ENCODE data around the gene PCNT. TPM values are rescaled to one million over a fixed set of nuclear protein-coding genes. Genes with fewer than 3 reads are reported as not detected.

PCNT gene
- total and polyA plus RNA-seq, 9 of the 15 experiments (the other 6 are each of a cell fraction or from before 2014, with no cell fraction given) = 9.1 to 53.5 (median 31.3) TPM

DNA sequence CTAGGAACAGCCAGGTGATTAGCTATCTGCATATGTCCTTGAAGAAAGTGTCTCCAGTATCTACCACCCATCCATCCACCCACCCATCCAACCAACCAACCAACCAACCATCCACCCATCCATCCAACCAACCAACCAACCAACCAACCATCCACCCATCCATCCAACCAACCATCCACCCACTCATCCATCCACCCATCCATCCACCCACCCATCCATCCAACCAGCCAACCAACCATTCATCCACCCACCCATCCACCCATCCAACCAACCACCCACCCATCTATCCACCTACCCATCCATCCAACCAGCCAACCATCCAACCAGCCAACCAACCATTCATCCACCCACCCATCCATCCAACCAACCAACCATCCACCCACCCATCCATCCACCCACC lies 12.4 kb upstream of the PCNT start:
- no peaks in the 10 kb centered on the region for H3K79me2 ChIP-seq (ENCODE audit: control insufficient read depth, insufficient read depth, low read length)
- H4K20me1 ChIP-seq (replicated peaks; ENCODE audit: control insufficient read depth, insufficient read depth, low read length) = 0 out of 2 replicates have a peak, but pooled peaks cover 2% of the 10 kb centered on the region
- H3K9me1 ChIP-seq (ENCODE audit: control insufficient read depth, insufficient read depth, low read length) = no peaks in the 10 kb centered on the region
- CTCF ChIA-PET (ENCODE audit: low intra/inter-chr PET ratio) = no interaction called here
- no peak overlapping the region for H3K4me2 ChIP-seq (ENCODE audit: insufficient read depth, low read length)
- H3K4me3 ChIP-seq = no peak overlapping the region
- no peak for ATAC-seq
- no peaks in the 10 kb centered on the region for H3K27me3 ChIP-seq (ENCODE audit: control insufficient read depth in 2 of 2, insufficient read depth in 2 of 2, low read length in 2 of 2)
- in situ Hi-C loops (cut with MboI) (no loop called here), intact Hi-C loops (cut with micrococcal nuclease) (no loop called here)
- H2AFZ ChIP-seq (ENCODE audit: low read depth, low read length) = no peak overlapping the region
- H3K27ac ChIP-seq (ENCODE audit: extremely low read depth, low read depth, low read length) = no peak overlapping the region
- H3K36me3 ChIP-seq (ENCODE audit: control insufficient read depth, insufficient read depth, low read length) = peaks cover 68% of the 10 kb centered on the region; the same call in 2 of the 3 replicates
- no peaks in the 10 kb centered on the region for H3K9me3 ChIP-seq (replicated peaks; ENCODE audit: control insufficient read depth, insufficient read depth, low read depth, low read length)
- peaks cover 0 to 8% of the 10 kb centered on the region in 2 experiments; a peak in 2 of 5 replicates for H3K4me1 ChIP-seq (replicated peaks in 1 of 2; ENCODE audit: control insufficient read depth in 2 of 2, insufficient read depth in 2 of 2, low read length in 2 of 2)
- FAIRE-seq = no peak
- no peak overlapping the region for H3K9ac ChIP-seq (ENCODE audit: insufficient read depth in 1 of 2, low read depth in 2 of 2, low read length in 2 of 2)
- no TSS peak for BruUV-seq (replicated peaks)
- POLR2A ChIA-PET = interaction anchor here (1.6 kb wide), 1 partner anchor 19 kb away, joined by 5 read pairs; no protein-coding TSS in a partner anchor
- no peak for DNase-seq (ENCODE audit: extremely low read depth in 1 of 4, low spot score in 3 of 4)
- TF ChIP-seq CBX3 (IDR thresholded peaks at IDR 0.05; ENCODE audit: borderline replicate concordance in 1 of 2, low read length in 2 of 2) (no peak), MECOM (CRISPR knock-in tag; IDR thresholded peaks at IDR 0.05) (no peak), MAFK (IDR thresholded peaks at IDR 0.05; ENCODE audit: low read length) (no peak), SREBF2 (CRISPR knock-in tag; IDR thresholded peaks at IDR 0.05) (no peak), ZNF76 (CRISPR knock-in tag; IDR thresholded peaks at IDR 0.05; ENCODE audit: borderline replicate concordance) (no peak), ZNF133 (CRISPR knock-in tag; IDR thresholded peaks at IDR 0.05) (no peak), HDAC1 (IDR thresholded peaks at IDR 0.05) (no peak), ELF1 (tag; IDR thresholded peaks at IDR 0.05) (no peak), ZBTB1 (CRISPR knock-in tag; IDR thresholded peaks at IDR 0.05; ENCODE audit: borderline replicate concordance, low read depth) (no peak), POLR2G (IDR thresholded peaks at IDR 0.05; ENCODE audit: low read depth, low read length) (0 out of 2 replicates have a peak, but pooled peaks have one; percentile 2), ZNF551 (CRISPR knock-in tag; IDR thresholded peaks at IDR 0.05) (no peak), HDAC2 (IDR thresholded peaks at IDR 0.05) (no peak), EHMT2 (IDR thresholded peaks at IDR 0.05) (0 out of 2 replicates have a peak, but pooled peaks have one; percentile 45), XRCC5 (IDR thresholded peaks at IDR 0.05; ENCODE audit: low read depth, low read length) (no peak), EGR1 (conservative IDR thresholded peaks at IDR 0.05) (0 out of 2 replicates have a peak, but pooled peaks have one; percentile 11), ZNF165 (CRISPR knock-in tag; IDR thresholded peaks at IDR 0.05; ENCODE audit: borderline replicate concordance) (no peak), TRIM28 (IDR thresholded peaks at IDR 0.05) (no peak), SLC30A9 (CRISPR knock-in tag; IDR thresholded peaks at IDR 0.05) (no peak), CREBBP (IDR thresholded peaks at IDR 0.05; ENCODE audit: low read depth, low read length) (peak; percentile 85), TEAD2 (tag; IDR thresholded peaks at IDR 0.05) (no peak), NR2F6 (CRISPR knock-in tag; IDR thresholded peaks at IDR 0.05) (no peak), RBM34 (IDR thresholded peaks at IDR 0.05; ENCODE audit: borderline replicate concordance, insufficient read depth, low read length) (no peak)
- TF ChIP-seq, protein P1, sequence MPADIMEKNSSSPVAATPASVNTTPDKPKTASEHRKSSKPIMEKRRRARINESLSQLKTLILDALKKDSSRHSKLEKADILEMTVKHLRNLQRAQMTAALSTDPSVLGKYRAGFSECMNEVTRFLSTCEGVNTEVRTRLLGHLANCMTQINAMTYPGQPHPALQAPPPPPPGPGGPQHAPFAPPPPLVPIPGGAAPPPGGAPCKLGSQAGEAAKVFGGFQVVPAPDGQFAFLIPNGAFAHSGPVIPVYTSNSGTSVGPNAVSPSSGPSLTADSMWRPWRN (IDR thresholded peaks at IDR 0.05; ENCODE audit: low read depth) = no peak
- TF ChIP-seq, protein P2, sequence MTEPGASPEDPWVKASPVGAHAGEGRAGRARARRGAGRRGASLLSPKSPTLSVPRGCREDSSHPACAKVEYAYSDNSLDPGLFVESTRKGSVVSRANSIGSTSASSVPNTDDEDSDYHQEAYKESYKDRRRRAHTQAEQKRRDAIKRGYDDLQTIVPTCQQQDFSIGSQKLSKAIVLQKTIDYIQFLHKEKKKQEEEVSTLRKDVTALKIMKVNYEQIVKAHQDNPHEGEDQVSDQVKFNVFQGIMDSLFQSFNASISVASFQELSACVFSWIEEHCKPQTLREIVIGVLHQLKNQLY (CRISPR knock-in tag; conservative IDR thresholded peaks at IDR 0.05) = no peak
- TF ChIP-seq, protein P3, sequence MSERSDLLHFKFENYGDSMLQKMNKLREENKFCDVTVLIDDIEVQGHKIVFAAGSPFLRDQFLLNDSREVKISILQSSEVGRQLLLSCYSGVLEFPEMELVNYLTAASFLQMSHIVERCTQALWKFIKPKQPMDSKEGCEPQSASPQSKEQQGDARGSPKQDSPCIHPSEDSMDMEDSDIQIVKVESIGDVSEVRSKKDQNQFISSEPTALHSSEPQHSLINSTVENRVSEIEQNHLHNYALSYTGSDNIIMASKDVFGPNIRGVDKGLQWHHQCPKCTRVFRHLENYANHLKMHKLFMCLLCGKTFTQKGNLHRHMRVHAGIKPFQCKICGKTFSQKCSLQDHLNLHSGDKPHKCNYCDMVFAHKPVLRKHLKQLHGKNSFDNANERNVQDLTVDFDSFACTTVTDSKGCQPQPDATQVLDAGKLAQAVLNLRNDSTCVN (CRISPR knock-in tag; IDR thresholded peaks at IDR 0.05) = peak; percentile 23; the same call in 1 of the 2 replicates
